NCI-H1930 (cell line): ENCODE data around the gene DOHH.
"Not testable (repeated sequence)": the region's sequence is repeated elsewhere in the genome, so short reads cannot be mapped to it uniquely, and the experiment has no call there.

ENCODE experiments used
- DNase-seq, 2 experiments: peaks; one replicate each; lab custom pipeline; 2025; lab: John Stamatoyannopoulos, UW

Gene DOHH

DNA sequence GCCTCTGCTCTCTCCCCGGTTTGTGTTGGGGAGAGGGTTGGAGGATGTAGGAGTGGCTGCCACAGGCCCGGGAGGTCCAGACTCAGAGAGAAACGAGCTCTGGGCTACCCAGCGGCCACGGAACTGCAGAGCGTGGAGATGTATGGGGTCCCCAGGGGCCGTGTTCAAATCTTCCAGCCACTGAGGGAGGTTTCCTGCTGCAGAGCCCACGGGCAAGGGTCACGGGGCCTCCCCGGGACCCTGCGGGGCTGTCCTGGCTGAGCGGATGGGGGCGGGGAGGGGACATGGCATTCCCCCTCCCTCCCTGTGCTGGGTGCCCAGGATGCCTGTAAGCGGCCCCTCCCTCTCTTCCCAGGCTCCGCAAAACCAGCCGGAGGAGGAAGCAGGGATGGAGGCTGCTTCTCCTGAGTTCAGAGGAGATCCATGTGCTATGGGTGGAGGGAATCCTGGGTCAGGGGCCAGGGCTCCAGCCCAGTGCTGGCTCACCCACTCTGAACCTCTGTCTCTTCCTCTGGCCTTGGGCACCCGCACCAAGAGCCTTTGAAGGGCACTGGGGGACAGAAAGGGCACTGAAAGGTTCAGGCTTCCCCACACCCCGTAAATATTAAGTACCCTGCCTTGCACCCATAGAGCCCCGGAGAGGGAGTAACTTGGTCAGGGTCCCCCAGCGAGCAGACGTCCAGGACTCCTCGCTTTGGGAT is 42.8 kb downstream of the DOHH start:
- DNase-seq: no peak

DNA sequence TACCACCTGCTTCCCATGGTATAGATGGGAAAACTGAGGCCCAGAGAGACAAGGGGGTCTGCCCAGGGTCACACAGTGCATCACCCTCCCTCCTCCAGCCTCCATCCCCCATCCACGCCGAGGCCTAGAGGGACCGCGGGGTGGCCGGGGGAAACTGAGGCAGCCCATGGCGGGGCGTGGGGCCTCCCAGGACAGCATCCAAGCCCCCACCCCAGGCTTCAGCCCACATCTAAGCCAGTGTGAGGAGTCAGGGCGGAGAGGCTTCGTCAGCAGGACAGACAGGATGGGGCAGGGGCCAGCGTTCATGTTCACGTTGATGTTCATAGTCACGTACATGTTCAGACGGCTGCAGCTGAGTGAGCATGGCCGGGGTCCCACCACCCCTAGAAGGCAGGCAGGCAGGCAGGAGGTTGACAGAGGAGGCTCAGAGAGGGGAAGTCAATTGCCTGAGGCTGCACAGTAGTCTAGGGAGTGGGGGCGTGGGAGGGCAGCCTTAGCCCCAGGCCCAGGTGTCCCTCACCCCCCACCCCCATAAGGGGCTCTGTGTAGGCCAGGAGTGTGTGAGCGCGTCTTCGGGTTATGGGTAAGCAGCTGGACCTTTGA is 43.4 kb downstream of the DOHH start:
- no peak for DNase-seq

DNA sequence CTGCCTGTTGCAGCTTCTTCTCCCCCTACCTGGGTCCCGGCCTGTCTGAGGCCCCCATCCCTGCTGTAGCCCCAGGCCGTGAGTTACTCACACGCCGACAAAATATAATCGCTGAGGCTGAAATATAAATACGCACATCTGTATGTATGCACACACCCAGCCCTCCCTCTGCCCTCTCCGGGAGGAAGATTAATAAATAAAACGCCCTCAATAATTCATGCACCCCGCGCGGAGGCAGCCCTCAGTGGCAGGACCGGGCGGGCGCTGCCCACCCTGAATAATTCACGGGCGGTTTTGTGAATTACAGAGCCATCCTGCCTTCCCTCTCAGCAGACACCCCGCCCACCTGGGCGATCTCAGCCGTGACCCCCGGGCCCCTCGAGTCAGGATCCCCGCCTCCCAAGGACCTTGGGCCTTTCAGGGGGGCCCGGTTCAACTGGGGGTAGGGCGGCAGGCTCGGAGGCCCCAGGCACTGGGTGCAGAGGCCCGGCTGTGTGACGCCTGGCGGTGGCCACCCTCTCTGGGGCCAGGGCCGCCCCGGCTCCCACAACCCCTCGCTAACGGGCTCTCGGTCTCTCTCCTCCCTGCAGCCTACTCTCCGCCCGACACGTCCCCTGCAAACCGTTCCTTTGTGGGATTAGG is 44.4 kb downstream of the DOHH start:
- DNase-seq: no peak

DNA sequence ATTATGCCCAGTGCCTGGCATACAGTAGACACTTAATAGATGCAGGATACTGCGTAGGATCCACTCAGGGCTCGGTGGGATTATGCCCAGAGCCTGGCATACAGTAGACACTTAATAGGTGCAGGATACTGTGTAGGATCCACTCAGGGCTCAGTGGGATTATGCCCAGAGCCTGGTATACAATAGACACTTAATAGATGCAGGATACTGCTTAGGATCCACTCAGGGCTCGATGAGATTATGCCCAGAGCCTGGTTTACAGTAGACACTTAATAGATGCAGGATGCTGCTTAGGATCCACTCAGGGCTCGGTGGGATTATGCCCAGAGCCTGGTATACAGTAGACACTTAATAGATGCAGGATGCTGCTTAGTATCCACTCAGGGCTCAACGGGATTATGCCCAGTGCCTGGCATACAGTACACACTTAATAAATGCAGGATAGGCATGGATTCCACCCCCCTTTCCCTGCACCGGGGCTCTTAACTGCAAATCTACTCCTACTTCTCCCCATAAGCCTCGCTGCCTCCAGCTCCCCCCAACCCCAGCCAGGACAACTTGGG is 45.0 kb downstream of the DOHH start:
- no peak for DNase-seq

DNA sequence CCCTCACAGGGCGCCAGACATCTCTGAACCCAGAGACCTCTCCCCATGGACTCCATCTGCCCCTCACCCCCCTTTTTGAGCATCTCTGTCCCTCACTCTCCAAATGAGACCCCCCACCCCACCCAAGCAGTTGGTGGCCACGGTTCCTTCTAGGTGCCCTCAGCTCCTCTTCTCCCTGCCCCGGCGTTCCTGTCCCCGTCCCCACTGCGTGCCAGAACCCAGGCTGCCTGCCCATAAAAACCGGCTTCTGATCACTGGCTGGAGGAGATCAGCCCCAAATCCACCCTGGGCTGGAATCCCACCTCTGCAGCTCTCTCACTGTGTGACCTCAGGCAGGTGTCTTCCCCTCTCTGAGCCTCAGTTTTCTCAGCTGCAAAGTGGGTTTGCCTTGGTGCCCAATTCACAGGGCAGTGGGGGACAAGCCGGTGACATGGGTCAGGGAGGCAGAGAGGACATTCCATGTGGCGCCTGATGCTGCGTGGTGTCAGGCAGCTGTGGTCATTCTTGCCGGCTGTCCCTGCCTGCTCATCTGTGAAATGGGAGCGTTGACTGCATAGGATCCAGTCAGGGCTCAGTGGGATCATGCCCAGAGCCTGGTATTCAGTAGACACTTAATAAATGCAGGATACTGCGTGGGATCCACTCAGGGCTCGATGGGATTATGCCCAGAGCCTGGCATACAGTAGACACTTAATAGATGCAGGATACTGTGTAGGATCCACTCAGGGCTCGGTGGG is 45.6 kb downstream of the DOHH start:
- DNase-seq: no peak

DNA sequence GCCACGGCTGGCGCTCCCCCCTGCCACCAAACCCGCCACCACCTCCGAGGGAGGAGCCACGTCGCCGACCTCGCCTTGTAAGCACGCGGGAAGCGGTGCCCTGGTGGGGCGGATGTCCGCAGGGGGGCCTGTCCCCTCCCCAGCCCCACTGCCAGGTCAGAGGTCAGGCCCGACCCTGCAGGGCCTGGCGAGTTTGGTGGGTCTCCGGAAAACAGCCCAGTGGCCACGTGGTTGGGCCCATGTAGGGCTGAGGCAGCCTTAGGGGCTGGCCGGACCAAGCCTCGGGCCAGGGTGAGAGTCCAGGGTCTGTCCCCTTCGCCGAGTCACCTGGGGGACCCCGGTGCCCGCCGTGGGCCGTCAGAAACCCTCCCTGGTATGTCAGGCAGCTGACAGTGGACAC is 46.6 kb downstream of the DOHH start:
- no peak for DNase-seq

DNA sequence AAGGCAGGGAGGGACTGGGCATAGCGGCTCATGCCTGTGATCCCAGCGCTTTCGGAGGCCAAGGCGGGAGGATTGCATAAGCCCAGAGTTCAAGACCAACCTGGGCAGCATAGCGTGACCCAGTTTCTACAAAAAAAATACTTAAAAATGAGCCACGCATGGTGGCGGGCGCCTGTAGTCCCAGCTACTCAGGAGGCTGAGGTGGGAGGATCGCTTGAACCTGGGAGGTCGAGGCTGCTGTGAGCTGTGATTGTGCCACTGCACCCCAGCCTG is 47.6 kb downstream of the DOHH start:
- not testable (repeated sequence) for DNase-seq

DNA sequence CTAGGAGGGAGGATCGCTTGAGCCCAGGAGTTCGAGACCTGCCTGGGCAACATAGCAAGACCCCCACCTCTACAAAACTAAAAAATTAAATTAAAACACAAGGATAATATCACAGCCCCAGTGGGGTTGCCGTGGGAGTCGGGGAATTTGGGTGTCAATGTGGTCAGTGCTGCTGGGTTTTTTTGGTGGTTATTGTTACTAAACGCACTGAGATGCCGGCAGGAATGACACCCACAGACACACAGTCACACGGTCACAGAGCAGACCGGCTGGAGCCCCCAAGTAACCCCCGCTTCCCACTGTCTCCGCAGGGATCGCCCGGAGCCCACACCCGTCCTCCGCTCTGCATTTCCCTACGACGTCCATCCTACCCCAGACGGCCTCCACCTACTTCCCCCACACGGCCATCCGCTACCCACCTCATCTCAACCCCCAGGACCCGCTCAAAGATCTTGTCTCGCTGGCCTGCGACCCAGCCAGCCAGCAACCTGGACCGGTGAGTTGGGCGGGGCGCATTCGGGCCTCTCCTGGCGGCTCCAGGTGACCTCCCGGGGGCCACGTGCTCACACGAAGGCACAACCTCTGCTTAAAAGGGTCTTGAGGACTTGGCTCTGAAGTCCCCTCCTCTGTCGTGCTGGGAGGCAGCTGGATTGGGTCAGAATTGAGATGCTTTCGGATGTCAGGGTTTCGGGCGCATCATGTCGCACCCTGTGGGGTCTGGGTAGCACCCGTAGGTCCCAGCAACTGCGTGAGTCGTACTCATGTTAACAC is 48.1 kb downstream of the DOHH start:
- DNase-seq: no peak

DNA sequence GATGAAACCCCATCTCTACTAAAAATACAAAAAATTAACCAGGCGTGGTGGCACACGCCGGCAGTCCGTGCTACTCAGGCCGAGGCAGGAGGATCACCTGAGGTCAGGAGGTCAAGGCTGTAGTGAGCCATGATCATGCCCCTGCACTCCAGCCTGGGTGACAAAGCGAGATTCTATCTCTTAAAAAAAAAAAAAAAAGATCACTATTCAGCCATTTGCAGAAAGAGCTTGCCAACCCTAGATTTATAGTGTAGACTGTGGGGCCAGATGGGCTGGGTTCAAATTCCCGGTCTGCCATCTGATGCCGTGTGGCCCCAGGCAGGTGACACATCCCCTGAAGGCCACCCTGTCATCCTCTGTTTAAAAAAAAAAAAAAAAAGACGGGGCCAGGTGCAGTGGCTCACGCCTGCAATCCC is 49.0 kb downstream of the DOHH start:
- DNase-seq: no peak

DNA sequence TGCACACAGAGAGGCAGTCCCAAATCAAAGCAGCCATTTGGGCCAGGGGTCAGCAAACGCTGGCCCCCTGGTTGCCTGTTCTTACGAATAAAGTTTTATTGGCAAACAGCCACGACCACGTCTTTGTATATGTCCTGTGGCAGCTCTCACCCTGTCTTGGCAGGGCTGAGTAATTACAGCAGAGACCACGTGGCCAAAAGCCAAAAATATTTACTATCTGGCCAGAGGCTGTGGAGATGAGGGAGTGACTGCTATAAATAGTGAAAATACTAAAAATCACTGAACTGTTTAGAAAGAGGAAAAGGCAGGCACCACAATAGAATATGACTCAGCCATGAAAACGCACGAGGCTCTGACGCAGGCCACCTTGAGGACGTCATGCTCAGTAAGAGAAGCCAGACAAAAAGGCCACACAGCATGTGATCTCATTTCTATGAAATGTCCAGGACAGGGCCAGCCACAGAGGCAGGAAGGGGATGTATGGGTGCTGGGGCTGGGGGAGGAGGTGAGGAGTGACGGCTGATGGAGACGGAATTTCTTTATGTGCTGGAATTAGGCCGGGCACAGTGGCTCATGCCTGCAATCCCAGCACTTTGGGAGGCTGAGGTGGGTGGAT is 49.6 kb downstream of the DOHH start:
- DNase-seq: no peak

DNA sequence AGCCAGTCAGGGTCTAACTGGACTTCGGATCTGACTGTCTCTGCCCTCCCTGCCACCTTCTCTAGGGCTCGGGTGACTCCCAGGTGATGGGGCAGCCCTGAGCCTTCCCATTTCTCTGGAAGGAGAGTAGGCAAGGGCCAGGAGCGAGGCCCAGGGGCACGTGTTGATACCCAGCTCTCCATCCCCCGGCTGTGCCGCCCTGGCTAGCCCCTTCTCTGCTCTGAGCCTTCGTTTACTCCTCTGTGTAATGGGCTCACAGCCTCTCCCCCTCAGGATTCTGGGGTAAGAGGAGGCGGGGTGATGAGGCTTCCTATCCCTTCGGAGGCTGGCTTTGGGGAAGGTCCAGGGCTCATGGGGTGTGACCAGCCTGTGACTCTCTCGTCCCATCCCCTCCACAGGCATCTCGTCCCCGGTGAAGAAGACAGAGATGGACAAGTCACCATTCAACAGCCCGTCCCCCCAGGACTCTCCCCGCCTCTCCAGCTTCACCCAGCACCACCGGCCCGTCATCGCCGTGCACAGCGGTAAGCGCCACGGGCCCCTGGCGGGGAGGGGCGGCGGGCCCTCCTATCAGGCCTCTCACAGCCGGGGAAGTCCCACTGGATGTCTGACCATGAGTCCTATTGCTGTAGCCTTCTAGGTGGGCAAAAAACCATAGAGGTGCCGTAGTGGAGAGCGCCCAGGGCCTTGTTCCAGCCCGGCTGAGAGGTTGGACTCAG is 51.7 kb downstream of the DOHH start:
- DNase-seq: no peak

DNA sequence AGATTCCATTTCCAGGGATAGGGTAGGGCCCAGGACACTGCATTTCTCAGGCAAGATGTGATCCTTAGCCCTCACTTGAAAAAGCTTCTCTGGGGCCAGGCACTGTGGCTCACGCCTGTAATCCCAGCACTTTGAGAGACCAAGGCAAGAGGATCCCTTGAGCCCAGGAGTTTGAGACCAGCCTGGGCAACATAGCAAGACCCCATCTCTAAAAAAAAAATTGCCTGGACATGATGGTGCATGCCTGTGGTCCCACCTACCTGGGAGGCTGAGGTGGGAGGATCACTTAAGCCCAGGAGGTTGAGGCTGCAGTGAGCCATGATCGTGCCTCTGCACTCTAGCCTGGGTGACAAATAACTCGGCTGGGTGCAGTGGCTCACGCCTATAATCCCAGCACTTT is 53.8 kb downstream of the DOHH start:
- DNase-seq: not testable (repeated sequence)

DNA sequence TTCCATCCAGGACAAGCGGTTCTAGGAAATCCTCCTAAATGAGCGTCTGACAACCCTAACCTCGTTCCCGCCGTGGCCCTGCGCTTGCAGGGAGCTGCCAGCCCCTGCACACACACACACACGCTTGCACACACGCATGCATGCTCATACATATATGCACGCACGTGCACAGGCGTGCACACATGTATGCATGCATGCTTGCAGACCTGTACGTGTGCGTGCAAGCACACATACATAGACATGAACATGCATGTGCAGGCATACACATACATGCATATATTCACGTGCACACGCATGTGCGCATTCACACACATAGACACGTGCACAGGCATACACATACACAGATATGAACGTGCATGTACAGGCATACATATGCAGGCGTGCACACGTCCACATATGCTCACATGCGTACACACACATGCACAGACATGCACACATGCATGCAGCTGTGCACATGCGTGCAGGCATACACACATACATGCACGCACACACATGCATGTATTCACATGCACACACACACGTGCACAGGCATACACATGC is 55.7 kb downstream of the DOHH start:
- DNase-seq: no peak

DNA sequence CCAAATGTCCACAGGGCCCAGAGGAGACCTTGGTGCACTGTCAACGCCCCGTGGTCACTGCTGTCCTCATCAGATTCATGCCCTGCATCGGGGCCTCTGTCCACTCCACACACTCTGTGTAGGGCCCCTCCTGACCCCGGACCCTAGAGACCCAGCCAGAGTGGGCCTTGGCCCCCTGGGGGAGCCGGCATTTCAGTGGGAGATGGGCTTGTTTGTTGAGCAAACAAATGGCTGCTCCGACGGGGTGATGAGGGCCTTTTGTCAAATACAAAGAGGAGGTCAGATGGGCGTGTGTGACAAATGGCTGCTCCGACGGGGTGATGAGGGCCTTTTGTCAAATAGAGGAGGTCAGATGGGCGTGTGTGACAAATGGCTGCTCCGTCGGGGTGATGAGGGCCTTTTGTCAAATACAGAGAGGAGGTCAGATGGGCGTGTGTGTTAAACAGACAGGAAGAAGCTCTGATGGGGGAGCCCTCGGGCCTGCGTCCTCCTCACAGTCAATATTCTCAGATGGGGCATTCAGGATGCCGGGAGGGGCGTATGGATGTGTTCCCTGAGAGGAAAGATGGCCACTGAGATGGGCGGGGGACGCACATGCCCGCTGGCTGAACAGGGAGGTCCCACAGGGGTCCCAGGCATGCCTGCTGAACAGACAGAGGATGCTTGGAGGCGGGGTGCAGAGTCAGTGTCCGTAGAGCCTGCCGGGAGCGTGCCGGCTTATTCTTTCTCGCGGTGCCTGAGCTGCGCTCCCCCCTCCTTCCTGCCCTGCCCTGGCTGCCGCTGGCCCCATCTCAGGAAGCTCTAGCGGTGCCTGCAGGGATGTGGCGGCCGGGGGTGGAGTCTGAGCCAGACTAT is 56.4 kb downstream of the DOHH start:
- DNase-seq: no peak

DNA sequence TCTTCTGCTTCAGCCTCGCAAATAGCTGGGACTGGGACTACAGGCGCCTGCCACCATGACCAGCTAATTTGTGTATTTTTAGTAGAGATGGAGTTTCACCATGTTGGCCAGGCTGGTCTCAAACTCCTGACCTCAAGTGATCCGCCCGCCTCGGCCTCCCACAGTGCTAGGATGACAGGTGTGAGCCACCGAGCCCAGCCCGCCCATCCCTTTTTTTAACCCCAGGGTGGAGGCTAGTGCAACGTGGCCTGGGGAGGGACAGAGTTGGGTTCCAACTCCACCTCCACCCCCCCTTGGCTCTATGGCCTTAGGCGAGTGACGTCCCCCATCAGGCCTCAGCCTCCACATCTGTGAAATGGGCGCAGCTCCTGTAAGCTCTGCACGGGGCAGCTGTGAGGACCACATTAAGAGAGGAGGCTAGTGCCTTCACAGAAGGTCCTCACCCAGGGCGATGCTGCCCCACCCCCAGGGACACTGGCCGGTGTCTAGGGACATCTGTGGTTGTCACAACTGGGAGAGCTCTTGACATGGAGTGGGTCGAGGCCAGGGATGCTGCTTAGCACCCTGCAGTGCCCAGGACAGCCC is 57.9 kb downstream of the DOHH start:
- DNase-seq: no peak

DNA sequence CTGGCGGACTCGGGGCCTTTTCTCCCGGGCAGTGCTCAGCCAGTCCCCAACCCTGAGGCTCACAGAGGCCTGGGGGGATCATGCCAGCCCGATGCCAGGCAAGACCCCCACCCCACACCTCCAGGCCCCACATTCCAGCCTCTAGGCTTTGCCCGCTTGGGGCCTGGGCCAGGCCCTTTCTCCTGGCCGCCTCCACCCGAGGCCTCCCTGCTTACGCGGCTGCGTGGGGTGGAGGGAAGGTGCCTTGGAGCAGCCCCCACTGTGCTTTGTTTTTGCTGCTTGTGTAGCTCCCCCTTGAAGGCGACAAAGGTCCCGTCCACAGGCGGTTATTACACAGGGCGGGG is 58.5 kb downstream of the DOHH start:
- no peak for DNase-seq

DNA sequence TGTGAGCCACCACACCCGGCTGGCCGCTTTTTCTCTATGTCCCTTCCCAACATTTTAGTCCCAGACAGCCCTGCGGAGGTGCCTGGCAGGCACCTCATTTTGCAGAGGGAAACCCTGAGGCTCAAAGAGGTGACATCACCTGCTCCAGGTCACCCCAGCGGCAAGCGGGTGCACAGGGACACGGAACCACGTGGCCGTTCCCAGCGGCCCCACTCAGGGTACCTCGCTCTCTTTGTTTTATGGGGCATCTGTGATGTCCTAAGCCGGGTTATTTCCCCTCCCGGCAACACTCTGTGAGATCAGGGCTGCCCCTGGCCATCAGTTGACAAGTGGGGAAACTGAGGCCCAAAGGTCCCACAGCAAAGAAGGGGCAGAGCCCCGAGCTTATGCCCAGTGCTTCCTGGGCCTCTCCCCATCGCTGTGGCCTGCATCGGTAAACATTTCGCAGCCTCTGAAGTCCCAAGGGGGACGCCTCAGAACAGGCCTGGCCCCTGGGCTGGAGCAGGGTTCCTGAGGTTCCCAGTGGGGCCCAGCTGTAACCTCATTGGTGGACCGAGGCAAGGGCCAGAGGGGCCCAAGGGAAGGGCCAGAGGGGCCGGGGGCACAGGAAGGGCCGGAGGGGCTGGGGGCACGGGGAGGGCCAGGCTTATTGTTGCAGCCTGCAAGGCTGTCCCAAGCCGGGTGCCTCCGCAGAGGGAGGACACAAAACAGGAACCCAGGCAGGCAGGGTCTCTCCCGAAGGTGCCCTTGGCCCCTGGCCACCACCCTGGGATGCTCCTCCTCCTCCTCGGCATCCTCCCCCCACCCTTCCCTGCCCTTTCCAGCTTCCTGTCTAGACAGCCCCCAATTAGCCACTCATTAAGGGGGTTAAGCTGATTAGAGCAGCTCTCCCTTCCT is 59.1 kb downstream of the DOHH start:
- no peak for DNase-seq
